Testis (tissue), 2 donors: ENCODE results near the gene PARL.

ENCODE experiments used
- POLR2A ChIP-seq: fragments of 450-650 bp; IDR thresholded peaks from one replicate; pipeline ENCODE4 v1.6.1; 2017; ENCODE audit warnings: antibody characterized with exemption, mild to moderate bottlenecking, moderate library complexity
- TF ChIP-seq, protein P1 (sequence below), 3 experiments: fragments of 450-650 bp in 2 of 3; fragments of 200-600 bp in 1 of 3; sonication (generic) in 1 of 3; IDR thresholded peaks; one replicate each; pipeline ENCODE4 v1.5.1; 2016 to 2019; ENCODE audit warnings: antibody characterized with exemption in 3 of 3, mild to moderate bottlenecking in 2 of 3, moderate library complexity in 1 of 3

DNA sequence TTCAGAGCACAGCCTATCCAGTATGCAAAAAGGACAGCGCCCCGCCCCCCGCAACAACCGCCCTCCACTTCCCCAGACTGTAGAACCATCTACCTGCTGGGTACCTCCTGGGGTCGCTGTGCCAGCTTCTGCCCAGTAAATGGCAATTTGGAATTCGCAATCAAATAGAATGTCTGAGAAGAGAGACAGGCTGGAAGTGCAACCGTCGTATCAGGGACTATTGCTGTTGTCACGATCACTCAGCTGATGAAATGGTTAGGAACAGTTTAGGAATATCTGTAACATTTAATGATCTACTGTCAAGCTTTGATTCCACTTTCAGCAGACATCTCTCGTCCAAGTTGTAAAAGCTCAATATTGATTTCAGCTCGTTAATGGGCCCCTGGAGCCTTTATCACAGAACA lies 13.3 kb upstream of the PARL start:
- TF ChIP-seq, protein P1, sequence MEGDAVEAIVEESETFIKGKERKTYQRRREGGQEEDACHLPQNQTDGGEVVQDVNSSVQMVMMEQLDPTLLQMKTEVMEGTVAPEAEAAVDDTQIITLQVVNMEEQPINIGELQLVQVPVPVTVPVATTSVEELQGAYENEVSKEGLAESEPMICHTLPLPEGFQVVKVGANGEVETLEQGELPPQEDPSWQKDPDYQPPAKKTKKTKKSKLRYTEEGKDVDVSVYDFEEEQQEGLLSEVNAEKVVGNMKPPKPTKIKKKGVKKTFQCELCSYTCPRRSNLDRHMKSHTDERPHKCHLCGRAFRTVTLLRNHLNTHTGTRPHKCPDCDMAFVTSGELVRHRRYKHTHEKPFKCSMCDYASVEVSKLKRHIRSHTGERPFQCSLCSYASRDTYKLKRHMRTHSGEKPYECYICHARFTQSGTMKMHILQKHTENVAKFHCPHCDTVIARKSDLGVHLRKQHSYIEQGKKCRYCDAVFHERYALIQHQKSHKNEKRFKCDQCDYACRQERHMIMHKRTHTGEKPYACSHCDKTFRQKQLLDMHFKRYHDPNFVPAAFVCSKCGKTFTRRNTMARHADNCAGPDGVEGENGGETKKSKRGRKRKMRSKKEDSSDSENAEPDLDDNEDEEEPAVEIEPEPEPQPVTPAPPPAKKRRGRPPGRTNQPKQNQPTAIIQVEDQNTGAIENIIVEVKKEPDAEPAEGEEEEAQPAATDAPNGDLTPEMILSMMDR (IDR thresholded peaks at IDR 0.05): no peak
- no peak for TF ChIP-seq POLR2A
